22Rv1 (cell line): Measurements from ENCODE around the gene CERS2.

ENCODE experiments used
- H3K27ac ChIP-seq: fragments of 450-650 bp; 2 replicates; pipeline ENCODE4 v1.5.1; 2017
- ZFX ChIP-seq: fragments of 450-650 bp; IDR thresholded peaks from 2 replicates; pipeline ENCODE4 v1.6.1; 2017; ENCODE audit warnings: antibody characterized with exemption, borderline replicate concordance
- TF ChIP-seq, protein P1 (sequence below): fragments of 450-650 bp; IDR thresholded peaks from 2 replicates; pipeline ENCODE4 v1.5.1; 2017; ENCODE audit warnings: mild to moderate bottlenecking

CERS2 gene

GRCh38 chr1:151002611-151003010 lies 28.0 kb upstream of the CERS2 start:
- H3K27ac ChIP-seq, result no peak overlapping the region
- no peak for TF ChIP-seq ZFX
- TF ChIP-seq, protein P1, sequence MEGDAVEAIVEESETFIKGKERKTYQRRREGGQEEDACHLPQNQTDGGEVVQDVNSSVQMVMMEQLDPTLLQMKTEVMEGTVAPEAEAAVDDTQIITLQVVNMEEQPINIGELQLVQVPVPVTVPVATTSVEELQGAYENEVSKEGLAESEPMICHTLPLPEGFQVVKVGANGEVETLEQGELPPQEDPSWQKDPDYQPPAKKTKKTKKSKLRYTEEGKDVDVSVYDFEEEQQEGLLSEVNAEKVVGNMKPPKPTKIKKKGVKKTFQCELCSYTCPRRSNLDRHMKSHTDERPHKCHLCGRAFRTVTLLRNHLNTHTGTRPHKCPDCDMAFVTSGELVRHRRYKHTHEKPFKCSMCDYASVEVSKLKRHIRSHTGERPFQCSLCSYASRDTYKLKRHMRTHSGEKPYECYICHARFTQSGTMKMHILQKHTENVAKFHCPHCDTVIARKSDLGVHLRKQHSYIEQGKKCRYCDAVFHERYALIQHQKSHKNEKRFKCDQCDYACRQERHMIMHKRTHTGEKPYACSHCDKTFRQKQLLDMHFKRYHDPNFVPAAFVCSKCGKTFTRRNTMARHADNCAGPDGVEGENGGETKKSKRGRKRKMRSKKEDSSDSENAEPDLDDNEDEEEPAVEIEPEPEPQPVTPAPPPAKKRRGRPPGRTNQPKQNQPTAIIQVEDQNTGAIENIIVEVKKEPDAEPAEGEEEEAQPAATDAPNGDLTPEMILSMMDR, result no peak

GRCh38 chr1:151002051-151002450 lies 27.4 kb upstream of the CERS2 start:
- H3K27ac ChIP-seq, result no peak overlapping the region
- TF ChIP-seq, protein P1, result no peak
- no peak for TF ChIP-seq ZFX

DNA sequence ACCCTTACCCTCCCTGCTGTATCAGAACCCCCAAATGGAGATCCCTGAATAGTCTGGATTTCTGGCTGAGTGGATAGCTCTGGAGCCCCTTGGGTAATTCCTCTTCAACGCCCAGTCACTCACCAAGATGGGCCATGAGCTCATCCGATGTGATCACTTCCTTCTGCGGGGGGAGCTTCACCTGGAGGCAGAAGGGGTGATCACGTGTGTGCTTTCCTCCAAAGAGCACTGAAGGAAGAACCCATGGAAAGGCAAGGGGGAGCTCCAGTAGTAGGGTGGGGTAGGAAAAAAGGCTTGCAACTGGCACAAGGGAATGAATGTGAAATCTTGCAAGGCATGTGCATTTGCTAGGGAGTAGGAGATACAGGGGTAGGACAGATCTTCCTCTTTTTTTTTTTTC lies 27.0 kb upstream of the CERS2 start:
- TF ChIP-seq, protein P1, result no peak
- no peak for TF ChIP-seq ZFX
- H3K27ac ChIP-seq, result no peak overlapping the region

- no peak for TF ChIP-seq ZFX
- TF ChIP-seq, protein P1, result no peak
These were observed 25.8 kb upstream of the CERS2 start for GRCh38 chr1:151000408-151000807.

DNA sequence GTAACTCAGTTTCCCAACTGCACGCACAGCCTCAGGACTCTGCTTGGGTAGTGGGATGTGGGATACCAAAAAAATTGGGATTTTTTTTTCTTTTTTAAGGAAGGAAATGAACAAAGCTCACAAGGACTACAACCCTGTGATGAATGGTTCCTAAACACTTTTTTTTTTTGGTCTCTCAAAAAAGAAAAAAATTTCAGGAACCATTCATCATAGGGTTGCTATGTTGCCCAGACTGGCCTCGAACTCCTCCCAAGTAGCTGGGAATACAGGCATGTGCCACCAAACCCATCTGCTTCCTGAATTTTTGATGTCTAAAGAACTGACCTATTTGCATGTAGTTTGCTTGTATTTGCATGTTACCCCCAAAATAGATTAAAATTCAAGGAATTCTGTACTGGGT lies 25.3 kb upstream of the CERS2 start:
- H3K27ac ChIP-seq, result no peak overlapping the region
- no peak for TF ChIP-seq ZFX
- TF ChIP-seq, protein P1, result no peak

More at GRCh38 chr1:151000408-151000807, 25.8 kb upstream of the CERS2 start:
- no peak overlapping the region for H3K27ac ChIP-seq

GRCh38 chr1:150999051-150999674 lies 24.5 kb upstream of the CERS2 start:
- no peak overlapping the region for H3K27ac ChIP-seq
- TF ChIP-seq, protein P1, result no peak
- TF ChIP-seq ZFX, result no peak

DNA sequence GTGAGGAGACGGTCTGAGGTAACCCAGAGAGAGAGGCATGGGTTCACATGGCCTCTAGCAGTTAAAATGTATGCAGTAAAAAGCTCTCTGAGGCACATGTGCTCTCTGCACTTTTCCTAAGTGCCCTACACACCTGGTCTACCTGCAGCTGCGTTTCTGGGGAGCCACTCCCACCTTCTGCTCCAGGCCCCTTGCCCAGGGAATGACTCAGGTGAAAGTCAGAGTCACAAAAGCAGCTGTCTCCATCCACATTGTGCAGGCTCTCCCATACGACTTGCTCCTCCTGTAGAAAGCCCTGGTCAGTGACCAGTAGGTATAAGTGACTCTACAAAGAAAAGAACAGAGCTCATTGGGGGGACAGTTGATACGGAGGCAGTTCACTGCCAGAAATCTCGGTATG lies 23.3 kb upstream of the CERS2 start:
- H3K27ac ChIP-seq, result no peak overlapping the region
- TF ChIP-seq ZFX, result no peak
- TF ChIP-seq, protein P1, result no peak
